Pancreas (tissue), 10 donors: Measurements from ENCODE around the gene GALNT1. TPM values are rescaled to one million over a fixed set of nuclear protein-coding genes. Genes with fewer than 3 reads are reported as not detected.
A peak's percentile ranks its signal among the peaks of the same experiment; 100 is the strongest.

Experiments
- ATAC-seq, 4 donors: fragments of 200-7000 bp; cut with Tn5 transposase; one replicate each; pipeline versions ENCODE4 v1.8.0 to v1.9.1; 2020; ENCODE audit warnings: mild to moderate bottlenecking in 4 of 4, moderate library complexity in 4 of 4
- DNase-seq, 6 donors: peaks; one replicate each; pipeline ENCODE4 v3.0.0-alpha.2; 2020
- FAIRE-seq: peaks from 2 replicates; lab custom pipeline; 2012; peaks lifted over from hg19 to GRCh38; lab: Jason Lieb, UNC
- H3K27ac ChIP-seq, 4 donors: fragments of 200-600 bp; sonication (generic); 1 replicate in 3 of 4; 2 replicates in 1 of 4; pipeline versions ENCODE4 v1.5.0 to v1.8.0; 2020
- H3K27me3 ChIP-seq, 4 donors: fragments of 200-600 bp; one replicate each; pipeline ENCODE4 v1.8.0; 2021
- H3K36me3 ChIP-seq, 3 donors: fragments of 200-600 bp; sonication (generic) in 1 of 3; one replicate each; pipeline versions ENCODE4 v1.5.0 to v1.8.0; 2020 to 2021
- H3K4me1 ChIP-seq, 3 donors: fragments of 200-600 bp; one replicate each; pipeline ENCODE4 v1.8.0; 2021
- H3K4me3 ChIP-seq, 4 donors: fragments of 200-600 bp; sonication (generic) in 2 of 4; one replicate each; pipeline versions ENCODE4 v1.5.0 to v1.8.0; 2020 to 2021
- H3K9me3 ChIP-seq, 4 donors: fragments of 200-600 bp; one replicate each; pipeline ENCODE4 v1.8.0; 2021
- CTCF ChIP-seq, 4 donors: fragments of 200-600 bp; sonication (generic) in 3 of 4; IDR thresholded peaks; one replicate each; pipeline versions ENCODE4 v1.5.0 to v1.8.0; 2021; ENCODE audit warnings: antibody characterized with exemption in 4 of 4
- WGBS, 2 donors: extraction: QIAGEN DNeasy Blood & Tissue Kit; methylation state at CpG; one replicate each; pipeline ENCODE4 v1.1.7; 2013; 5-methylcytosine and 5-hydroxymethylcytosine counted together
- intact Hi-C, 3 donors: fragments of 100-400 bp; cut with DNase I; formaldehyde crosslinking; loops; one replicate each; pipeline versions ENCODE4 v1.11.1 to v1.14.2; 2022
- polyA plus RNA-seq, 2 donors: library from polyadenylated mRNA; stranded (reverse); fragments of 200-250 nt; gene quantifications; one replicate each; pipeline ENCODE4 v1.2.3, GENCODE V29; 2013
- total RNA-seq, 6 donors: library from RNA; stranded (reverse); fragmentation: NEBNext Ultra II Directional in 4 of 6; extraction: Animal tissue kit (Norgen Biotek cat#: 25700) in 4 of 6; gene quantifications; one replicate each; pipeline versions ENCODE4 v1.2.1 to v1.2.4, GENCODE V29; 2021 to 2023
- donor health status: healthy with polysubstance abuse.
- donor health status: DM: no; HTN: no; CAD: no; lungs with moderate emphysema.
- donor health status: DM: no; HTN: no; CAD: no.
- donor health status: control.
- donor health status: control.
- donor health status: Bipolar disorder and iron deficiency.
- donor health status: DM: yes; HTN: yes; CAD: no.
- donor health status: DM: no; HTN: no; CAD: no.
- donor health status: DM: no; HTN: no; CAD: no.
- donor health status: DM: yes; HTN: yes; CAD: no.

Gene GALNT1
- total and polyA plus RNA-seq, 8 donors, result 6.8 to 59.6 (median 25.8) TPM

DNA sequence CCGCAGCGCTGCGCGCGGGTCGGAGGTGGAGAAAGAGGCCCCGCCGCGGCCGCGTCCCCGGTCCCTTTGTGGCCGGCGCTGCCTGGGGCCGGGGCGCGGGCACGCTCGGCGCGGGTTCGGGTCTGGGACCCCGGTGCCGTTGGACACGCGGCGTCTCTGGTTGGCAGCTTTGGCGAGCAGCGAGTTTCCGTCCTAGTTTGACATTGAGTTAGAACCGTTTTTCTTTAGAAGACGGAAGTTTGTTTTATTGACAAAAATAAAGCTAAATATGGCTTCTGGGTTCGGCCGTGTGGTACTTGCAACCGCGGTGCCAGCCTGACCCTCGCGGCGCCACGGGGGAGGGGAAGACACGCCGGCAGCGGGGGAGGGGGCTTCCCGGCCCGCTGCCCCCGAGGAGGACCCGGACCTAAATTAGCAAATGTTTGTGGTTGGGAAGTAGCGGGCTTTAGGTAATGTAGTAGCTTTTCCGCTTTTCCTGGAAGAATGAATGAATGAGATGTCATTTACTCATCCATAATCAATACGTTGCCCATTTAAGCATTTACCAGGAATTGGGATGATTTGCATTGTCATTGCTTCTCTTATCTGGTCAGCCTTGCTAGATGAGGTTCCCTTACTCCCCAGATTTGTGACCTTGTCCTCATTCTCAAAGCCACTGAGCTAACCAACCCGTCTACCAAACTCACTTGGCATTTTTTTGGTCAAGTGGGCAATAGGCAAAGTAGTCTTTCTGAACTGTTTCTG lies 530 bp downstream of the GALNT1 start:
- peak overlapping the region in 3 of 4 donors; percentile 19 to 60 (median 43) for H3K27ac ChIP-seq
- H3K9me3 ChIP-seq, result no peaks in the 10 kb centered on the region
- peak overlapping the region; percentile 26 to 76 (median 65) for H3K4me3 ChIP-seq
- DNase-seq (peak; percentile 9 to 71 (median 32)), FAIRE-seq (no peak), ATAC-seq (peak in 3 of 4 donors; percentile 14 to 44 (median 42))
- H3K36me3 ChIP-seq, result no peaks in the 10 kb centered on the region
- H3K4me1 ChIP-seq, result peaks cover 0 to 11% (median 9%) of the 10 kb centered on the region in 3 donors
- 1% methylated on average over 45 to 51 of the region's 51 CpGs for WGBS, 2 donors
- H3K27me3 ChIP-seq, result no peaks in the 10 kb centered on the region
- intact Hi-C loops, result no loop called here
- TF ChIP-seq CTCF (IDR thresholded peaks at IDR 0.05), result no peak

- FAIRE-seq (no peak), DNase-seq (no peak), ATAC-seq (no peak)
- no peak for TF ChIP-seq CTCF (IDR thresholded peaks at IDR 0.05)
- 35 to 40% methylated on average over 6 of the region's 6 CpGs for WGBS, 2 donors
- intact Hi-C loops, result no loop called here
- H3K9me3 ChIP-seq, result no peaks in the 10 kb centered on the region
- no peaks in the 10 kb centered on the region for H3K27me3 ChIP-seq
- H3K27ac ChIP-seq, result no peak overlapping the region
- peak overlapping the region in 1 of 4 donors; percentile 72 for H3K4me3 ChIP-seq
- H3K4me1 ChIP-seq, result peaks cover 0 to 11% (median 9%) of the 10 kb centered on the region in 3 donors
- no peaks in the 10 kb centered on the region for H3K36me3 ChIP-seq
Observed at GRCh38 chr18:35582899-35583558, 1.5 kb downstream of the GALNT1 start.

GRCh38 chr18:35584735-35585134 lies 3.2 kb downstream of the GALNT1 start:
- TF ChIP-seq CTCF (IDR thresholded peaks at IDR 0.05), result no peak
- peaks cover 0 to 11% (median 9%) of the 10 kb centered on the region in 3 donors for H3K4me1 ChIP-seq
- DNase-seq (no peak), ATAC-seq (no peak), FAIRE-seq (no peak)
- intact Hi-C loops, result no loop called here
- H3K9me3 ChIP-seq, result no peaks in the 10 kb centered on the region
- H3K27me3 ChIP-seq, result no peaks in the 10 kb centered on the region
- H3K4me3 ChIP-seq, result no peak overlapping the region
- H3K36me3 ChIP-seq, result no peaks in the 10 kb centered on the region
- H3K27ac ChIP-seq, result no peak overlapping the region
- WGBS, 2 donors, result 94% methylated on average over 5 of the region's 5 CpGs

- 96 to 100% methylated on average over 1 of the region's 1 CpG for WGBS, 2 donors
Observed at GRCh38 chr18:35585608-35586007, 4.1 kb downstream of the GALNT1 start.

More at GRCh38 chr18:35585608-35586007, 4.1 kb downstream of the GALNT1 start:
- FAIRE-seq, result no peak
- no peaks in the 10 kb centered on the region for H3K27me3 ChIP-seq
- intact Hi-C loops, result no loop called here
- no peaks in the 10 kb centered on the region for H3K9me3 ChIP-seq
- no peak for ATAC-seq
- no peak overlapping the region for H3K4me3 ChIP-seq
- no peak overlapping the region for H3K27ac ChIP-seq
- TF ChIP-seq CTCF (IDR thresholded peaks at IDR 0.05), result no peak
- H3K36me3 ChIP-seq, result no peaks in the 10 kb centered on the region
- DNase-seq, result no peak
- H3K4me1 ChIP-seq, result peaks cover 0 to 11% (median 9%) of the 10 kb centered on the region in 3 donors
